Ovary (tissue), 9 donors: ENCODE measurements around the gene ANKDD1B. TPM values are rescaled to one million over a fixed set of nuclear protein-coding genes. Genes with fewer than 3 reads are reported as not detected.
A peak's percentile ranks its signal among the peaks of the same experiment; 100 is the strongest.

ENCODE experiments used
- DNase-seq, 5 donors: peaks; one replicate each; pipeline ENCODE4 v3.0.0-alpha.2; 2019 to 2020
- H3K27ac ChIP-seq, 2 donors: fragments of 200-600 bp; one replicate each; pipeline versions ENCODE4 v1.5.1 to v1.8.0; 2019 to 2022
- H3K27me3 ChIP-seq: fragments of 200-600 bp; one replicate; pipeline ENCODE4 v1.8.0; 2022
- H3K36me3 ChIP-seq: fragments of 200-600 bp; sonication (generic); one replicate; pipeline ENCODE4 v1.5.1; 2019
- H3K4me1 ChIP-seq: one replicate; pipeline ENCODE4 v1.8.1; 2013; ENCODE audit warnings: mild to moderate bottlenecking, moderate library complexity; ENCODE audit not compliant: insufficient read depth
- H3K4me3 ChIP-seq: fragments of 200-600 bp; sonication (generic); one replicate; pipeline ENCODE4 v1.5.1; 2017
- H3K9me3 ChIP-seq, 2 donors: fragments of 200-600 bp in 1 of 2; sonication (generic) in 1 of 2; one replicate each; pipeline versions ENCODE4 v1.5.1 to v1.8.1; 2013 to 2019; ENCODE audit warnings: mild to moderate bottlenecking in 1 of 2, moderate library complexity in 1 of 2
- CTCF ChIP-seq, 3 donors: fragments of 450-650 bp in 2 of 3; fragments of 200-600 bp in 1 of 3; IDR thresholded peaks; one replicate each; pipeline versions ENCODE4 v1.5.1 to v1.8.0; 2016 to 2022; ENCODE audit warnings: antibody characterized with exemption in 3 of 3, mild to moderate bottlenecking in 1 of 3
- EP300 ChIP-seq: sonication (generic); formaldehyde crosslinking; IDR thresholded peaks from one replicate; pipeline ENCODE4 v1.6.1; 2017; ENCODE audit warnings: antibody characterized with exemption
- POLR2A ChIP-seq: fragments of 450-650 bp; IDR thresholded peaks from one replicate; pipeline ENCODE4 v1.6.1; 2017; ENCODE audit warnings: antibody characterized with exemption, mild to moderate bottlenecking, moderate library complexity
- WGBS, 3 donors: extraction: QIAGEN DNeasy Blood & Tissue Kit in 1 of 3; methylation state at CpG; one replicate each; pipeline versions ENCODE4 v1.1.5 to v1.1.7; 2013 to 2017; 5-methylcytosine and 5-hydroxymethylcytosine counted together
- intact Hi-C, 4 donors: fragments of 100-400 bp; cut with DNase I; formaldehyde crosslinking; loops; one replicate each; pipeline versions ENCODE4 v1.11.0 to v1.15.1; 2022 to 2023
- polyA plus RNA-seq, 2 donors: library from polyadenylated mRNA; stranded (reverse); fragments of 200-250 nt in 1 of 2; fragments of 350-450 nt in 1 of 2; fragmentation: Illumina TruSeq in 1 of 2; extraction: RNeasy Lipid Tissue Mini Kit (QIAGEN cat#74804) in 1 of 2; gene quantifications; one replicate each; pipeline ENCODE4 v1.2.3, GENCODE V29; 2013 to 2014
- total RNA-seq, 7 donors: library from RNA; depleted of rRNA in 2 of 7; stranded (reverse); fragments of >200 nt in 2 of 7; fragmentation: NEBNext Ultra II Directional in 3 of 7; extraction: Animal tissue kit (Norgen Biotek cat#: 25700) in 3 of 7; gene quantifications; one replicate each; pipeline versions ENCODE4 v1.1.0 to v1.2.4, GENCODE V29; 2016 to 2023
- donor health status: DM: no; HTN: no; CAD: no; lungs with moderate emphysema.
- donor health status: DM: no; HTN: no; CAD: no.
- donor health status: Bipolar disorder and iron deficiency.
- donor health status: DM: yes; HTN: yes; CAD: no.
- donor health status: DM: no; HTN: no; CAD: no.
- donor health status: DM: yes; HTN: yes; CAD: no.

The ANKDD1B gene
- total and polyA plus RNA-seq, 9 donors: 0.34 to 6.8 (median 0.79) TPM; not detected in 2

- no peaks in the 10 kb centered on the region for H3K4me1 ChIP-seq
- H3K36me3 ChIP-seq: no peaks in the 10 kb centered on the region
- no peak overlapping the region for H3K4me3 ChIP-seq
- H3K27me3 ChIP-seq: peaks cover 2% of the 10 kb centered on the region
- no peak for DNase-seq
- H3K27ac ChIP-seq: no peak overlapping the region
- intact Hi-C loops: loop anchor here in 1 of 4 donors (10.0 kb wide), 1 partner anchor 446 kb away; the partner anchor contains the start of gene ANKRD31
- WGBS, 3 donors: 7 to 12% (median 7%) methylated on average over 2 of the region's 2 CpGs
- no peaks in the 10 kb centered on the region for H3K9me3 ChIP-seq
- TF ChIP-seq POLR2A: no peak
- no peak for TF ChIP-seq EP300
- peak; percentile 28 to 46 (median 43) for TF ChIP-seq CTCF (IDR thresholded peaks at IDR 0.05)
These were observed 70.0 kb downstream of the ANKDD1B start for GRCh38 chr5:75681125-75681830.

- no peaks in the 10 kb centered on the region for H3K36me3 ChIP-seq
- intact Hi-C loops: loop anchor here in 1 of 4 donors (10.0 kb wide), 1 partner anchor 450 kb away; the partner anchor contains the start of gene ANKRD31
These were observed 73.9 kb downstream of the ANKDD1B start for GRCh38 chr5:75685141-75685540.

DNA sequence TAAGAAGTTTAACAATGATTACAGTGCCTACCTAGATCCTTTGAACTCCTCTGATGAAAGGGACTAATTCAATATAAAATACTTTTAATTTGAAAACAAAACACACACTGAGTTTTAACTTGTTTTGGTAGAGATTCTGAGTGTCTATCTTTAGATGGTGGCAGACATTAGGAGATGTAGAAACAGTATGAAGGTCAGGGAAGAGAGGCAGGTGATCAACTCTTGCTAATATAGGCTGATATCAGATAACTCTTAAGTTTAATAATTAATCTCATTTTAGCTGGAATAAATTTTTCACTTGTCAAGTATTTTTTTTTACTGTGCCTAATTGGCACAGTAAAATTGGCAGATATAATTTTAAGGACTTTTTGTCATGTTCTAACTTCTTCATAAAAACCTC lies 75.2 kb downstream of the ANKDD1B start:
- no peak for DNase-seq
- Histone ChIP-seq H3K36me3 (no peaks in the 10 kb centered on the region), H3K9me3 (no peaks in the 10 kb centered on the region), H3K4me1 (no peaks in the 10 kb centered on the region), H3K27ac (no peak overlapping the region), H3K4me3 (no peak overlapping the region), H3K27me3 (no peaks in the 10 kb centered on the region)
- TF ChIP-seq EP300 (no peak), POLR2A (no peak), CTCF (IDR thresholded peaks at IDR 0.05) (no peak)
- intact Hi-C loops: loop anchor here in 1 of 4 donors (10.0 kb wide), 1 partner anchor 452 kb away; the partner anchor contains the start of gene ANKRD31

More at GRCh38 chr5:75685141-75685540, 73.9 kb downstream of the ANKDD1B start:
- TF ChIP-seq POLR2A: no peak
- no peak for TF ChIP-seq EP300
- TF ChIP-seq CTCF (IDR thresholded peaks at IDR 0.05): no peak
- no peaks in the 10 kb centered on the region for H3K27me3 ChIP-seq
- no peak overlapping the region for H3K4me3 ChIP-seq
- DNase-seq: no peak
- H3K27ac ChIP-seq: no peak overlapping the region
- no peaks in the 10 kb centered on the region for H3K4me1 ChIP-seq
- no peaks in the 10 kb centered on the region for H3K9me3 ChIP-seq
- WGBS, 3 donors: 96 to 97% (median 96%) methylated on average over 11 of the region's 11 CpGs

- H3K4me1 ChIP-seq: no peaks in the 10 kb centered on the region
- intact Hi-C loops: no loop called here
- no peak for DNase-seq
- H3K4me3 ChIP-seq: no peak overlapping the region
- no peaks in the 10 kb centered on the region for H3K27me3 ChIP-seq
- WGBS, 3 donors: 96 to 99% (median 98%) methylated on average over 1 of the region's 1 CpG
- no peaks in the 10 kb centered on the region for H3K9me3 ChIP-seq
- TF ChIP-seq CTCF (IDR thresholded peaks at IDR 0.05) (no peak), EP300 (no peak)
- no peaks in the 10 kb centered on the region for H3K36me3 ChIP-seq
- H3K27ac ChIP-seq: no peak overlapping the region
These were observed 79.4 kb downstream of the ANKDD1B start for GRCh38 chr5:75690669-75691068.
